Measurements from ENCODE around the gene RPL19. TPM values are rescaled to one million over a fixed set of nuclear protein-coding genes. Genes with fewer than 3 reads are reported as not detected.
"Not testable (repeated sequence)": the region's sequence is repeated elsewhere in the genome, so short reads cannot be mapped to it uniquely, and the experiment has no call there.

RPL19 gene
- total RNA-seq, 1 donor from 2014 or later: 1,170 TPM

GRCh38 chr17:39235555-39236449 lies 35.7 kb downstream of the RPL19 start:
- no peak for DNase-seq (ENCODE audit: low spot score)
- ATAC-seq: no peak
- intact Hi-C loops (cut with DNase I): no loop called here

GRCh38 chr17:39236450-39236927 lies 36.4 kb downstream of the RPL19 start:
- DNase-seq (ENCODE audit: low spot score) (no peak), ATAC-seq (no peak)

GRCh38 chr17:39236981-39237441 lies 36.9 kb downstream of the RPL19 start:
- intact Hi-C loops (cut with DNase I): no loop called here
- ATAC-seq (no peak), DNase-seq (ENCODE audit: low spot score) (no peak)

More at GRCh38 chr17:39236450-39236927, 36.4 kb downstream of the RPL19 start:
- intact Hi-C loops (cut with DNase I): no loop called here

- no peak for DNase-seq (ENCODE audit: low spot score)
- no peak for ATAC-seq
- intact Hi-C loops (cut with DNase I): no loop called here
These were observed 37.5 kb downstream of the RPL19 start for GRCh38 chr17:39237586-39237985.

- peak; percentile 45 for ATAC-seq
- intact Hi-C loops (cut with DNase I): no loop called here
- no peak for DNase-seq (ENCODE audit: low spot score)
These were observed 38.4 kb downstream of the RPL19 start for GRCh38 chr17:39238311-39238972.

GRCh38 chr17:39239640-39240314 lies 39.7 kb downstream of the RPL19 start:
- intact Hi-C loops (cut with DNase I): no loop called here
- peak; percentile 37 for DNase-seq (ENCODE audit: low spot score)
- no peak for ATAC-seq

GRCh38 chr17:39240631-39241030 lies 40.5 kb downstream of the RPL19 start:
- intact Hi-C loops (cut with DNase I): no loop called here
- DNase-seq (ENCODE audit: low spot score): peak; percentile 10
- ATAC-seq: no peak

- ATAC-seq (no peak), DNase-seq (ENCODE audit: low spot score) (peak; percentile 38)
- intact Hi-C loops (cut with DNase I): no loop called here
These were observed 43.1 kb downstream of the RPL19 start for GRCh38 chr17:39243155-39243554.

- peak; percentile 48 for ATAC-seq
- intact Hi-C loops (cut with DNase I): no loop called here
- DNase-seq (ENCODE audit: low spot score): no peak
These were observed 44.0 kb downstream of the RPL19 start for GRCh38 chr17:39244016-39244599.

GRCh38 chr17:39244600-39245570 lies 44.8 kb downstream of the RPL19 start:
- intact Hi-C loops (cut with DNase I): no loop called here
- ATAC-seq: peak; percentile 93
- DNase-seq (ENCODE audit: low spot score): peak; percentile 94

GRCh38 chr17:39246274-39246673 lies 46.2 kb downstream of the RPL19 start:
- ATAC-seq (no peak), DNase-seq (ENCODE audit: low spot score) (no peak)
- intact Hi-C loops (cut with DNase I): no loop called here

GRCh38 chr17:39250076-39250475 lies 50.0 kb downstream of the RPL19 start:
- ATAC-seq; intact Hi-C loops (cut with DNase I); DNase-seq (ENCODE audit: low spot score): not testable (repeated sequence)

GRCh38 chr17:39251997-39252396 lies 51.9 kb downstream of the RPL19 start:
- intact Hi-C loops (cut with DNase I): no loop called here
- ATAC-seq: no peak
- DNase-seq (ENCODE audit: low spot score): no peak

GRCh38 chr17:39252788-39253460 lies 52.8 kb downstream of the RPL19 start:
- DNase-seq (ENCODE audit: low spot score) (no peak), ATAC-seq (no peak)
- intact Hi-C loops (cut with DNase I): no loop called here
